GM21367 (cell line): ENCODE results near the gene TSPAN9.
"Not testable (repeated sequence)": the region's sequence is repeated elsewhere in the genome, so short reads cannot be mapped to it uniquely, and the experiment has no call there.

Experiments
- ATAC-seq: cut with Tn5 transposase; IDR thresholded peaks from one replicate; pipeline ENCODE4 v1.9.1; 2021; ENCODE audit not compliant: unreplicated experiment

Gene TSPAN9

DNA sequence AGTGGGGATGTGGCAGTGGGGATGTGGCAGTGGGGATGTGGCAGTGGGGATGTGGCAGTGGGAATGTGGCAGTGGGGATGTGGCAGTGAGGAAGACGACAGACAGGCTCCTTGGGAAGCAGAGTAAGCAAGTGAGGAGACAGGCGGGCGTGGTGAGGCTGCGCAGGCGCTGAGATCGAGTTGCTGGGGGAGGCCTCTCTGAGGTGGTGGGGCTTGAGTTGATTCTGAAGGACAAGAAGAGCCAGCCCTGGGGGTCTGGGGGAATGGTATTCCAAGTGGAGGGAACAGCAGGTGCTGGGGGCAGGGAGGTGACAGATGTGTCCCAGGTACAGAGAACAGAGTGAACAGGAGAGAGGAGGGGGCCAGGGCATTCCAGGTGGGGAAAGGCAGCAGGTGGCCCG, 33.8 kb upstream of the TSPAN9 start:
- no peak for ATAC-seq

DNA sequence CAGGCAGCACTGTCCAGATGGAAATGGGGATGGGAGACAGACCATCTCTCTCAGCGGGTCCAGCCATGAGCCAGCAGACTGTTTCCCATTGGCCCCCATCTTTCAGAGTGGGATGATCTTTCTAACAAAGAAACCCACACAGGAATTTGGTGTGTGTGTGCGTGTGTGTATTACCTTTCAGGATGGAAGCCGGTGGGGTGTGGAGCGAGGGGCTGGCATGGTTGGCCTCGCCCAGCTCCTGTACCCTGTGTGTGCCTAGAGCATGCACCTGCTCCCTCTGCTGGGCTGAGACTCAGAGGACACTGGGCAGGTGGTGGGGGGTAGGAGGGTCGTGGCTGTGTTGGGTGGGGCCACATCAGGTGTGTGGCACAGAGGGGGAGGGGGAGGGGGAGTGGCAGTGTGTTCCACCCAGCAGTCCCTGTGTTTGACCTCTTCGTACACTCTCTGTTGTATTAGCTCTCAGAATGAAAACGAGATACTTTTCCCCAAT, 33.0 kb upstream of the TSPAN9 start:
- ATAC-seq: no peak

DNA sequence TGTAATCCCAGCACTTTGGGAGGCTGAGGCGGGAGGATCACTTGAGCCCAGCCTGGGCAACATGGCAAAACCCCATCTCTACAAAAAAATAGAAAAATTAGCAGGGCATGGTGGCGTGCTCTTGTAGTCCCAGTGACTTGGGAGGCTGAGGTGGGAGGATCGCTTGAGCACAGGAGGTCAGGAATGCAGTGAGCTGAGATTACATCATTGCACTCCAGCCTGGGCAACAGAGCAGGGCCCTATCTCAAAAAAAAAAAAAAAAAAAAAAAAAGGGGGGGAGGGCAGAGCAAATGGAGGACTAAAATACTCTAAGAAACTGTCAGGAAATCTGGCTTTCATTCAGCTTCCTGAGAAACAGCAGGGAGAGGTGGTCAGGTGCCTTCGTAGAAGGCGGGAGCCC, 31.7 kb upstream of the TSPAN9 start:
- ATAC-seq: no peak

DNA sequence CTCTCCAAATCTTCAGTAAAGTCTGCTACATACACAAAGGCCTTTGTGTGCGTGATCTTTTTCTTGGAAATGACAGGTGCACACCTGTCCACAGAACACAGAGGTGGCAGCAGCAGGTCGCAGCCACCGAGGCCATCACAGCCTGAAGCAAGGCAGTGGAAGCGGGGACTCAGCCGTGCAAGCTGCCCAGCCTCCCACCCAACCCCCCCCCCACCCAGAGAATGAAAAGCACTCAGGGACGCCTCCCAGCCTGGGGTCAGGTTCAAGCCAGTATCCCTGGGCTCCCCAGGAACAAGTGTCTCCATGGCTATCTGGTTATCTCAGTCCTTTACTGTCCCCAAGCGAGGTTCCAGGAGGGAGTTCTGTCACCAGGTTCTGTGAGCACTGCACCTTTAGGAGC, 31.2 kb upstream of the TSPAN9 start:
- no peak for ATAC-seq

DNA sequence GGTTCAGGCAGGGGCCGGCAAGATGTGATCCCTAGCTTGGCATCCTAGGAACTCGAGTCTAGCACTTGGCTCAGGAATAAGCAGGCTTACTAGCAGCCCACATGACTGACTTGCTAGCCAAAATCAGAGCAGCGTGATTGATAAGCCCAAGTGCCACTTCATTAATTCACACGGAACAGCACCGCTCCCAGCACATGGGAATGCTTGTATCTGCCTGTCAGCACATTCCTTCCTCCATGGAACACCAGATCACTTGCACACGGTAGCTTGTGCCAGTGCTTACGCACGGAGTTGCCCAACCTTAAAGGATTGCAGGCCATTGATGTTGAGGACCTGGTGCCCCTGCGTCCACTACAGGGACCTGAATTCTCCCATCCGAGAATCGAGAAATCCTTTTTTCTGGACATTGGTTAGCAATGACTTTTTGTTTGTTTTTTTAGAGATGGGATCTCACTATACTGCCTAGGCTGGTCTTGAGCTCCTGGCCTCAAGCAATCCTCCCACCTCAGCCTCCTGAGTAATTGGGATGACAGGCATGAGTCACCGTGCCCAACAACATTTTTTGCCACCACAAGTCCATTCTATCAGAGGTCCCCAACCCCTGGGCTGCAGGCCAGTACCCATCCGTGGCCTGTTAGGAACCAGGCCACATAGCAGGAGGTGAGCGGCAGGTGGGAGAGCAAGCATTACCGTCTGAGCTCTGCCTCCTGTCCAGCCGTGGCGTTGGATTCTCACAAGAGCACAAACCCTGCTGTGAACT, 30.6 kb upstream of the TSPAN9 start:
- no peak for ATAC-seq

DNA sequence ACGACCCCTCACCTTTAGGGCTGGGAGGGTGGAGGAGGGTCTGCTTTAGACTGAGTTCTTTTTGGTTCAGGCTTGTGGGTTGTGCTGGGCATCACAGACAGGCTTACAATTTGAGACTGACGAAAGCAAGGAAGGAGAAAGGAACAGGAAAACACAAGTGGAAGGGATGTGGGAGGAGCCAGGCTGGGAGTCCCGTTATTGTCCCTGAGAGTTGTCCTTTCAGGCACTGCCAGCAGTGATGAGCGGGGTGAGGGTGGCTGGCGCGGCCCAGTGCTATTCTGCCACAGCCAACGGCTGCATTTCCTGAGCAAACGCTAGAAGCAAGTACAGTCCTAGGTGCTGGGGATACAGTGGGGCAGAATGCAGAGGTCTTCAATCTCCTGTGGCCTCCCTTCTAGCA, 29.2 kb upstream of the TSPAN9 start:
- ATAC-seq: no peak

DNA sequence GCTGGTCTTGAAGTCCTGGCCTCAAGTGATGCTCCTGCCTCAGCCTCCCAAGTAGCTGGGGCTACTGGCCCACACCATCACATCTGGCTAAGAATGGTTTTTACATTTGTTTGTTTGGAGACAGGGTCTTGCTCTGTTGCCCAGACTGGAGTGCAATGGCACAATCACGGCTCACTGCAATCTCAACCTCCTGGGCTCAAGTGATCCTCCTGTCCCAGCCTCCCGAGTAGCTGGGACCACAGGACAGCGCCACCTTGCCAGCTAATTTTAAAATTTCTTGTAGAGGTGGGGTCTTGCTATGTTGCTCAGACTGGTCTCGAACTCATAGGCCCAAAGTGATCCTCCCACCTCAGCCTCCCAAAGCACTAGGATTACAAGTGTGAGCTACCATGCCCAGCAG, 28.6 kb upstream of the TSPAN9 start:
- no peak for ATAC-seq

DNA sequence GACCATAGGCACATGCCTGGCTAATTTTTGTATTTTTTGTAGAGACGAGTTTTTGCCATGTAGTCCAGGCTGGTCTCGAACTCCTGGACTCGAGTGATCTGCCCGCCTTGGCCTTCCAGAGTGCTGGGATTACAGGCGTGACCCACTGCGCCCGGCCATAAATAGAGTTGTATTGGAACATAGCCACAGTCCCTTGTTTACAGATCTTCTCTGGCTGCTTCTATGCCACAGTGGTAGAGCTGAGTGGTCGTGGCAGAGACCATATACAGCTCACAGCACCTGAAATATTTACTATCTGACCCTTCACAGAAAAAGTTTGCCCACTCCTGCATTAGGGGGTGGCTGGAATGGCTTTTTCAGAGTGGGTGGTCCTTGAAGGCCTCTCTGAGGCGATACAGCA, 28.0 kb upstream of the TSPAN9 start:
- ATAC-seq: no peak

DNA sequence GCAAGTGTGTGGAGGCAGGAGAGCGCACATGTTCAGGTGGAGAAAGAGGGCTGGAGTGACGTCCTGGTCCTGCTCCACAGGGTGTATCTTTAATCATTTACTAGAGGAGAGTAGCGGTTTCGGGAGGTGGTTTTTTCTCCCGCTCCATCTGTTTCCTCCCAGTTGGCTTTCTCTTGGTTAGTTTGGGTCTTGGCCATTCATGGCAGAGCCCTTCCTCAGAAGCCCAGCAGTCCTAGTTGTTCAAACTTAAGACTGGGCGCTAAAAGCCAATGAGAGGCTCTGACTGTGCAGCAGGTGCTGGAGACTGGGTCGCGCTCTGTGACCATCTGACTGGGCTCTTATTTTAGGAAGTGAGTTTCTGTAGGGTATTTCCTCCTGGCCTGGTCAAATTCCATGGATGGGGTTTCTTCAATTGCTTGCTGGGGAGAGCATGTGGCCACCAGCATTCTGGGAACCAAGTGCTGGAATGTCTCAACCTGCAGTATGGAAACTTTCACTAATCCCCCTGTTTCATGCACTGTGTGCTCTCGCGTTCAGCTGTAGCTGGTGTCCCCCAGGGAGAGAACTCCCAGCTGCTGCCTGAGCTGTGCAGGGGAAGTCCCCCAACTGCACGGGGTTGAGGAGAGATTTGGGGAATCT, 27.4 kb upstream of the TSPAN9 start:
- no peak for ATAC-seq

DNA sequence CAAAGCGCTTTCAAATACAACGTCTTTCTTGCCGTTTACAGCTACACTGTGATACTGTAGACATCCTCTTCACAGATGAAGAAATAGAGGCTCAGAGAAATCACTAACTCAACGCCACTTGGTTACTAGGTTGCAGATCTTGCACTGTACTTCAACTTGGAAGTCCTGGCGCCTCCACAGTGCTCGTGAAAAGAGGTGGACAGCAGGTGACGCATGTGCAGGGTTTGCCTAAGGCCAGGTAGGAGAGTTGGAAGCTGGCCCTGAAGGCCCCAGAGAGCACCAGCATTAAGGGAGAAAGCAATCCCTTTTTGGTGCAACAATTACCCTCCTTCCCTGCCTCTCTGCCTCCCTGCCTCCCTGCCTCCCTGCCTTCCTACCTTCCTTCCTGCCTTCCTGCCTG, 22.8 kb upstream of the TSPAN9 start:
- ATAC-seq: no peak

DNA sequence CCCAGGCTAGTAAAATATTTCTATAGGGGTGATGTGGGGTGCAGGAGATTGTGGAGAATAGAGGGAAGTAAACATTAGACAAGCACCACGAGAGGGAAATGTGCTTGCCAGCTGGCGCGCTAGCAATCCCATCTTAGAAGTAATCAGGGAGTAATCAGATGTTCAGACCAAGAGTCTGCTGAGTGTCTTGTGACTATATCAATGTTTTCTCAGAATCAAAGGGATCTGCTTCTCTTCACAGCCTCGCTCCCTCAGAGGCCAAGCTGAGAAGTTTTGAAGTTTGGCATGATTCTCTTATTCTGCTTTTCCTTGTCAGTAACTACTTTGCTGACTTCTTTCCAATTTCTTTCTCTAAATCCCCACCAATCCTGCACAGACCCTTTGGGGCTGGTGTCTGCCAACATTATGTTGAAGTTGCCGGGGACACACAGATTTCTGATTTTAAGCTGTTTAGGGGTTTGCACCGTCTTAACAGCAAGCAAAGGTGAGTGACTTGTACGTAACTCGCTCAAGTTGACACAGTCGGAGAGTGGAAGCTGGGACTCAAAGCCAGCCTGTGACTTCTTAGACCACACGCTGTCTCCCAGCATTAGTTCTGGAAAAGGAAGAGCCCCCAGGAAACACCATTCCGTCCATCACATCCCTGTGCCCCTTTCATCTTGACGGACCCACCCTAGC, 22.0 kb upstream of the TSPAN9 start:
- no peak for ATAC-seq

DNA sequence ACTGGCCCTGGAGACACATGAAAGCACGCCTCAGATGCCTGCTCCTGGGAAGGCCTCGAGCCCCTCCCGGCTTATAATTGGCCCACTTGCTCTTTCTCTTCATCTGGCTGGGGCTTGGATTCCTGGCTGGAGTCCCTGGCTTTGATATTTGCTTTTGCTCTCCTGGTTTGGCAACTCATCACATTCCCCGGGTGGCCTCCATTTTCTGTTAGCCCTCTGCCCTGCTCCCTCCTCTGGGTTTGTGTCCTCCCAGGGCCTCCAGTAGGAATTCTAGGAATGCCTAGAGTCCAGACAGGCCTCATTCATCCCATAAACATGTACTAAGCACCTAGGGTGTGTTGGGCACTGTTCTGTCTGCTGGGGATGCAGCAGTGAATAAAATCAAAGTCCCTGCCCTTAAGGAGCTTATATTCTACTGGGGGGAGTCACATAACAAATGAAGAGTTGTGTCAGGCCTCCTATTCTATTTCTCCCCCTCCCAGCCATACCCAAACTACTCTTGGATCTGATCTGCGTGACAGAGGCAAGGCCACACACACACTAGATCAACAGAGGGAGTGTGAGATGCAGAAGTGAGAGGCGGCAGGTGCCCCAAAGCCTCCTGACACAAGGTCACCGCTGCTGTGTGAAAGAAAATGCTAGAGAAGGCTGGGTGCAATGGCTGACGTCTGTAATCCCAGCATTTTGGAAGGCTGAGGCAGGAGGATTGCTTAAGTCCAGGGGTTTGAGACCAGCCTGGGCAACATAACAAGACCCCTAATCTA, 21.3 kb upstream of the TSPAN9 start:
- no peak for ATAC-seq

DNA sequence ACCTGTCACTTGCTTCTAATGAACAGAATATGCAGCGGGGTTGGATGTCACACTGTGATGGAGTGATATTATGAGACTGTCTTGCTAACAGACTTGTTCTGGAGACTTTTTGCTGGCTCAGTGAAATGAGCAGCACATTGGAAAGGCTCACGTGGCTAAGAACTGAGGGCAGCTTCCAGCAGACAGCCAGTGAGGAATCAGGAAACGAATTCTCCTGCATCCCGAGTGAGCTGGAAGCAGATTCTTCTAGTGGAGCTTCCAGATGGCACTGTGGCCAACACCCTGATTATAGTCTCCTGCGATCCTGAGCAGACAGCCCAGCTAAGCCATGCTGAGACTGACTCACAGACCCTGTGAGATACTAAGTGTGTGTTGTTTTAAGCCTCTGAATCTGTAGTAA, 16.1 kb upstream of the TSPAN9 start:
- no peak for ATAC-seq

DNA sequence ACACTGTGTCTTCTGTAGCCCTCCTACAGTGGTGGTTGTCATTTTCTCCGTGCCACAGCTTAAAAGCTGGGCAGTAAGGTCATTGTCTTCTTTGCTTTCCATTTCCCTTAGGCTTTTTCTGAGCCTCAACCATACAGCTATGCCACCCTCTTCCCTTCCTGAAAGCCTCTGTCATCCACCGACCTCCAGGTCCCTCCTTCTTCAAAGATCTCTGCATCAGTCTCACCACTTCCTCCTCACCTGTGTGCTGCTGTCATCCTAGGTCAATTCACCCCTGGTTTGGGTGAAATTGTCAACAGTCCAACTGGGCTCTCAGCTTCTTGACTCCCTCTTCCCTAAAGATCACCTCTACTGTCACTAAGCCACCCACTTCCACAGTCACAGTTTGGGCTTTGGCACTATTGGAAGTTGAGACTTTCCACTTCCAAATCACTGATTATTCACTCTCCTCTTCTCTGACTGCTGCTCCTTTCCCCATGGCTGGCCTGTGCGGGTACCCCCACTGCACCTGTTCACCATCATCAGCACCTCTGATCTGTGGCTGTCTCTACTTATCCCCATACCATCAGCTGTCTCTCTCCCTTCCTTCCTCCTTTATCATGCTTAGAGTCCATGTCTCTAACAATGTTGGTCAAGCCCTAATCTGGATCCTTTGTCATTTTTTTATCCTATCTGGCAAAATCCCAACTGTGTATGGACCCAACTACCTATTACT, 15.5 kb upstream of the TSPAN9 start:
- no peak for ATAC-seq

DNA sequence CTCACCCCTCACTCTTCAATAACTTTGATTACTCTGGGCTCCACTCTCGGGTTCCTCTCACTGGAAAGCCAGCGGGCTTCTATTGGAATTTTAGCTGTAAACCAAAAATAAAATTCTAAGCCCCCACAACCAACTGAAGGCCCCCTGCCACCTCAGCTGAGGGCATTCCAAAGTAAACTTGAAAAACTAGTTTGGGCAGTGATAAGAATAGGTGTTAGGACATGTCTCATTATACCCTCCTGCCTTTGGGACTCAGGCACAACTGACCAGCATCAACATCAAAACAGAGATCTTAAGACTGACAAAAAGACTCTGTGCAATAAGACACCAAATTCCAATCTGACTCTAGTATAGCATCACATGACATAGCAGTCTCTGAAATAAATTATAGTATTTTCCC, 11.9 kb upstream of the TSPAN9 start:
- ATAC-seq: no peak

DNA sequence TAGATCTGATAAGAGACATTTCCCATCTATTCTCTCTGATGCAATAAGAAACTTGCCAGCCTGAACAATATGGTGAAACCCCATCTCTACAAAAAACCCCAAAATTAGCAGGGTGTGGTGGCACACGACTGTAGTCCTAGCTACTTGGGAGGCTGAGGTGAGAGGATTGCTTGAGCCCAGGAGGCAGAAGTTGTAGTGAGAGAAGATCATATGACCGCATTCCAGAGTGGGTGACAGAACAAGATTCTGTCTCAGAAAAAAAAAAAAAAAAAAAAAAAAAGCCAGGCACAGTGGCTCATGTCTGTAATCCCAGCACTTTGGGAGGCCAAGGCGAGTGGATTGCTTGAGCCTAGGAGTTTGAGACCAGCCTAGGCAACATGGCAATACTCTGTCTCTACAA, 11.3 kb upstream of the TSPAN9 start:
- not testable (repeated sequence) for ATAC-seq

DNA sequence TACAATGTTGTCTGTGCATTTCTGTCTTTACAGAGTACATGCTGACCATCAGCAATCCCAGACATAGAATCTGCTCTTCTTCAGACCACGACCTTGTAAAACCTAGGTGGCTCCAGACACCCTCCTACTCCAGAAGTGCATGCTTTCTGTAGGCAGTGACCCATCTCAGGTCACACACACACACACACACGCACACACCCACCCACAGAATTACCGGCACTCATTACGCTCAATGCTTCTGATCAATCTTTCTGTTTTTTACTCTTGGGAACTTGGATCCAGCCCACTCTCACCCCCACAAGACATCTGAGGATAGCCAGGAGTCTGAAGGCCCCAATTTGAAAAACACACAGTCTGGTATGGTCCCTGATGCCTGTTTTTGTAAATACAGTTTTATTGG, 7.5 kb upstream of the TSPAN9 start:
- no peak for ATAC-seq

DNA sequence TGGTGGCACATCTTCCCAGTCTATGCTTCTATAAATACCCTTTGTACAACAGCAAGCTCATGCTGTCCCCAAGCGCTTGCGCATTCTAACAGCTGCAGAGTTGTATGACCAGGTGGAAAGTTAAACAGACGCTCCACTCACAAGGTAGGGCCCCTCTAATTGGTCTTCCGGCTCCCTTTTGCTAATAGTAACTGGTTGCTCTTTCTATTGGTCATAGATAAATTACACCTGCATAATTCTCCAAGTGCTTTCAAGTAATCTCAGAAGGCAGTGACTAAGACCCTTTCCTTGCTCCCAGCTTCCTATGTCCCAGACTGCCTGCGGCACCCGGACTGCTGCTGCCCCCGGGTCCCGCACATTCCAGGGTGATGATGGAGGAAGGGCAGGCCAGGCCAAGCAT, 6.1 kb upstream of the TSPAN9 start:
- no peak for ATAC-seq

DNA sequence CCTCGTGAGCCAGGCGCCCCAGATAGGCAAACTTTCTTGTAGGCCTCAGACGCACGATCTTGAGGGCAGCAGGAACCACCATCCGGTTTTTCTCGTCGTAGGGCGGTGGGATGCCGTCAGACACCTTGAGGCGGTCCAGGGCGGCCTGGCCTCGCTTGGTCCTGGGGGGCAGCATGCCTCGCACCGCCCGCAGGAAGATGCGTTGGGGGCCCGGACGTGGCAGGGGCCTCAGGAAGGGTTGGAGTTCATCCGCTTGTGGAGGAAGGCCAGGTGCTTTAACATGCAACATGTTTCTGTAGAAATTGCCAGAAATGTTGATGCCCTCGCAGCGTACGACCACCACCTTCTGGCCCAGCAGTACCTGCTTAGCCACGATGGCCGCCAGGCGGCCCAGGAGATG, 5.5 kb upstream of the TSPAN9 start:
- no peak for ATAC-seq

DNA sequence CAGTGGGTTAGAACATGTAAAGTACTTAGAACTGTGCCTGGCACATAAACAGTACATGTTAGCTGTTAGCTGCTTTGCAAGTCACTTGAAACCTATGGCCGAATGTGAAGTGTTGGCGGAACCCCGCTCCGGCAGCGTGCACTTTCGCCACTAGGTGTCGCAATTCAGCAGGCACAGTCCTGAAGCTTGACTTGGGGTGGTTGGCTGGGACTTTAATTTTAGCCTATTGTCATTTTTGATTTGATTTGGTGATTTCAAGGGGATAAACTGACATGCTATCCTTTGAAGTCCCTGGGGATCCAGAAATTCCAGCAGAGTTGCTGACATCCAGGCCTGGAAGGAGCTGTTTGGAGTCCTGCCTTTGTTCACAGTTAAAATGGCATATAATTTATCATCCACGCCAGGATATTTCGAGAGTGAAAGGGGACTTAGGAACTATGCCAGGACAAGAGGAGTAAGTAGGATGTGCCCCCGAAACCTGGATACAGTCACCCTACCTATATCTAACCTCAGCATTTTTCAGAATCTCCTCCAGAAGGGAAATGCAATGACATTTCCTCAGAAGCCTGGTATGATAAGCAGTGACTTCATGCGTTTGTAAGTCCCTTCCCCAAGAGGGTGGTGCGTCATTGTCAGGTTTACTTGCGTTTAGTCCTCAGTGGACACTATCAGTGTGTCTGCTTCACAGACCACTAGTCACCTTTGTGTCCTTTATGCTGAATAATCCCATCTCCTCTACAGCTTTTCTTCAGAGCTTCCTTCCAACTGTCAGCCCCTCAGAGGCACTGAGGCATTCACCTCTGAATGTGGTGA, 3.5 kb upstream of the TSPAN9 start:
- no peak for ATAC-seq
